COLO668 (cell line): ENCODE results near the gene HEATR5A.
"Not testable (repeated sequence)": the region's sequence is repeated elsewhere in the genome, so short reads cannot be mapped to it uniquely, and the experiment has no call there.

ENCODE experiments used
- DNase-seq: peaks from one replicate; lab custom pipeline; 2025; ENCODE audit not compliant: unreplicated experiment; lab: John Stamatoyannopoulos, UW

The HEATR5A gene

GRCh38 chr14:31261523-31261858, 158.9 kb downstream of the HEATR5A start:
- DNase-seq: no peak

DNA sequence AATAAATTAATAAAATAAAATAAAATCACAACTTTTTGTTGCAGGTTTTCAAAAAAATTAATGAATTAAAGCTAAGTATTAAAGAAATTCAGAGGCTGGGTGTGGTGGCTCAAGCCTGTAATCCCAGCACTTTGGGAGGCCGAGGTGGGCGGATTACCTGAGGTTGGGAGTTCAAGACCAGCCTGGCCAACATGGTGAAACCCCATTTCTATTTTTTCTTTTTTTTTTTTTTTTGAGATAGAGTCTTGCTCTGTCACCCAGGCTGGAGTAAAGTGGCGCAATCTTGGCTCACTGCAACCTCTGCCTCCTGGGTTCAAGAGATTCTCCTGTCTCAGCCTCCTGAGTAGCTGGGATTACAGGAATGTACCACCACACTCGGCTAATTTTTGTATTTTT, 161.3 kb downstream of the HEATR5A start:
- not testable (repeated sequence) for DNase-seq

GRCh38 chr14:31258427-31259039, 161.8 kb downstream of the HEATR5A start:
- no peak for DNase-seq

- peak; percentile 49 for DNase-seq
Observed at GRCh38 chr14:31257554-31258426, 162.6 kb downstream of the HEATR5A start.

- DNase-seq: no peak
Observed at GRCh38 chr14:31257244-31257553, 163.2 kb downstream of the HEATR5A start.

DNA sequence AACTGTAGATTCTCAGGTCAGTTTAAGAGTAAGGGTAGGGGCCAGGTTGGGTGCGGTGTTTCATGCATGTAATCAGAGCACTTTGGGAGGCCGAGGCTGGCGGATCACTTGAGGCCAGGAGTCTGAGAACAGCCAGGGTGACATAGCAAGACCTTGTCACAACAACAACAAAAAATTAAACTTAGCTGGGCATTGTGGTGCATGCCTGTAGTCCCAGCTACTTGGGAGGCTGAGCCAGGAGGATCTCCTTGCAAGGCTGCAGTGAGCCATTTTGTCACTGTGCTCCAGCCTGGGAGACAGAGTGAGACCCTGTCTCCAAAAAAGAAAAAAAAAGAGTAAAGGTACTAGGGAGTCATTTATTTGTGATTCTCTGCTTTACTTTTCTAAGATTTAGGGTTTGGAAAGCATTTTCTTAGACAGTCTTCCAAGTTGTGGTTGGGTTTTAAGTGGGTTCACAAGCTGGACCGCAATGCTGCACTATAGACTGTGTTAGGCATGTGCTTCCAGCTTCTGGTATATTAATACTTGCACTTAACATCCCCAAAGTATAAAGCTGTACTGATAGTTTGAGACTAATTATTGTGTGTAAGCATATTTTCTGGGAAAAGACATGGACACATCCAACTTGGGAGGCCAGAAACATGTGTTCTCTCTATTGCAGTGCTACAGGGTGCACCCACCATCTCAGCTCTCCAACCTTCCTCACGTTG, 163.7 kb downstream of the HEATR5A start:
- no peak for DNase-seq

DNA sequence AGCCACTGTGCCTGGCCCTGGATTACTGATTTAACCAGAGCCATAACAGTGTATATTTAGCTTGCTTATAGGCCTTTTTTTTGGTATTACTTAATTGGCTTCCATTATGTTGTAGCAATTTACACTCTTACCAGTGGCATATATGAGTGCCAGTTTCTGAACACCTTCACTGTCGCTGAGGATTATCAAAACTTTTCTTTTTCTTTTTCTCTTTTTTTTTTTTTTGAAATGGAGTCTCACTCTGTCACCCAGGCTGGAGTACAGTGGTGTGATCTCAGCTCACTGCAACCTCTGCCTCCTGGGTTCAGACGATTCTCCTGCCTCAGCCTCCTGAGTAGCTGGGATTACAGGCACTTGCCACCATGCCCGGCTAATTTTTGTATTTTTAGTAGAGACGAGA, 164.4 kb downstream of the HEATR5A start:
- DNase-seq: not testable (repeated sequence)

GRCh38 chr14:31255286-31255685, 165.1 kb downstream of the HEATR5A start:
- DNase-seq: no peak

GRCh38 chr14:31253746-31254471, 166.4 kb downstream of the HEATR5A start:
- no peak for DNase-seq

GRCh38 chr14:31252865-31253264, 167.5 kb downstream of the HEATR5A start:
- DNase-seq: no peak

- no peak for DNase-seq
Observed at GRCh38 chr14:31251028-31251958, 169.1 kb downstream of the HEATR5A start.

DNA sequence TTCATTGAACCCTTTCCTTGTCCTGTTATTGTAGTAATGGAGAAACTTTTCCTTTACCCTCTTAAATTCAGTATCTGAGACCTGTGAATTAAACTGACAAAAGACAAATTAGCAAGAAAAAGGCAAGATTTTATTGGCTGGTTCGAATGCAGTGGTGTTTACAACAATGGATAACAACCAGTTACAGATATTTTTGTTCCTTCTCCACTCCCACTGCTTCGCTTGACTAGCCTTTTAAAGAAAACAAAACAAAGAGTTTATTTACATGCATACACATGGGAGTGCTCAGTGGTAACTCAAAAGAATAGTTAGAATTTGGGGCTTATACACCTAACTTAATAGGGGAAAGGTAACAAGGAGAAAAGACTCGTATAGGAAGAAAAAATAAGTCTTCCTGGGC, 175.7 kb downstream of the HEATR5A start:
- DNase-seq: no peak

DNA sequence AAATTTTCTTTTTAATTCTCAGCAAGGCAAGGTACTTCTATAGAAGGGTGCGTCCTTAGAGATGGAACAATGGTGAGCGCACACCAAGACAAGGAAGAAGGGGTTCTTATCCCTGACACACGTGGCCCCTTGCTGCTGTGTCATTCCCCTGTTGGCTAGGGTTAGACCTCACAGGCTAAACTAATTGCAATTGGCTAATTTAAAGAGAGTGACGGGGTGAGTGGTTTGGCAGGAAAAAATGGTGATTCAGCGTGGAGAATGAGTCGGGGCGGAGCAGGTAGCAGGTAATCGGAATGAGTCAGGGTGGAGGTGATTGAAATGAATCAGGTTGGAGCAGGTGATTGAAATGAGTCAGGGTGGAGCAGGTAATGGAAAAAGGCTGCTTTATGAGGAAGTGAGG, 176.5 kb downstream of the HEATR5A start:
- no peak for DNase-seq

DNA sequence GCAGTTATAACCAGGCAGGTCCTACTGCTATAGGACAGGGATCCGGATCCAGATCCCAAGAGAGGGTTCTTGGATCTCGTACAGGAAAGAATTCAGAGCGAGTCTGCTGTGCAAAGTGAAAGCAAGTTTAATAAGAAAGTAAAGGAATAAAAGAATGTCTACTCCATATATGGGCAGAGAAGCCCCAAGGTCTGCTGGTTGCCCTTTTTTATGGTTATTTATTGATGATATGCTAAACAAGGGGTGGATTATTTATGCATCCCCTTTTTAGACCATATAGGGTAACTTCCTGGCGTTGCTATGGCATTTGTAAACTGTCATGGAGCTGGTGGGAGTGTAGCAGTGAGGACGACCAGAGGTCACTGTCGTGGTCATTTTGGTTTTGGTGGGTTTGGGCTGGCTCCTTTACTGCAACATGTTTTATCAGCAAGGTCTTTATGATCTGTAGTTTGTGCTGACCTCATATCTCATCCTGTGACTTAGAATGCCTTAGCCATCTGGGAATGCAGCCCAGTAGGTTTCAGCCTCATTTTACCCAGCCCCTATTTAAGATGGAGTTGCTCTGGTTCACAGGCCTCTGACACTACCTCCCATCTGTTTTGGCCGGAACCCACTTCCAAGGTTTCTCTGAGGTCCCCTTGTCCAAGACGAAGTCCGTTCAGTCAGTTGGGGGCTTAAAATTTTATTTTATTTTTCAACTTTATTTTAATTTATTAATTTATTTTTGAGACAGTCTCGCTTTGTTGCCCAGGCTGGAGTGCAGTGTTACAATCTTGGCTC, 178.0 kb downstream of the HEATR5A start:
- not testable (repeated sequence) for DNase-seq
